DMS153 (cell line): ENCODE measurements around the gene GPR161.

Source experiments
- DNase-seq: peaks from one replicate; lab custom pipeline; 2025; lab: John Stamatoyannopoulos, UW

The GPR161 gene

DNA sequence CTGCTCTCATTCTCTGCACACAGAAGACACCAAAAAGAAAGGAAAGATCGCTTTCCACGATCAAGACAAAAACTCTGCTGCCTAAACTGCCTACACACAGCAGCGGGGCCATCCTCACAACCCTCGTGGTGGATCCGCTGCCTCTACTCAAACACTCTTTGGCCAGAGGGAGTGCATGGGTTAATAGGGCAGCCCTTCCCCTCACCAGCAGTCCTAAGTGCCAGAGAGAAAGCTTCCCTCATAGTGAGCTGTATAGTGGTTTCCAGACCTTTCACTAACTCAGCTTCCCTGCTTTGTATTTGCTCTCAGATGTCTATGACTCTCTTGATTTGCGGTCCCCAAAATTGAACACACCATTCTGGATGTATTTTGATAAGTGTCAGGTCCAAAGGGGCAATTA is 30.9 kb downstream of the GPR161 start:
- DNase-seq, result no peak

DNA sequence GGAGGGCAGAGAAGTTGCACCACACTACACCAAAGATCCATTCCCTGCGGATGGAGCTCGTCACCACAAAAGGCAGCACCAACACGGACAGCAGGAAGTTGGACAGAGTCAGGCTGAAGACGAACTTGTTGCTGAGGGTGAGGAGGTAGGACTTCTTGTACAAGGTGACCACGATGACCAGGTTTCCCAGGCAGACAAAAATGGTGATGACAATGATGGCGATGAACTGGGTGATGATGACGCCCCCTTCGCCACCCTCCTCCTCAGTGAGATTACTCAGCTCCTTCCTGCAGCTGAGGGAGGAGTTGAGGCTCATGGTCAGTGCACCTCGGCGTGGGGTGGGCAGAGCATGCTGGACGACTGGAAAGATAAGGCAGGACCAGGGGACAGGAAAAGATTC is 32.2 kb downstream of the GPR161 start:
- no peak for DNase-seq

DNA sequence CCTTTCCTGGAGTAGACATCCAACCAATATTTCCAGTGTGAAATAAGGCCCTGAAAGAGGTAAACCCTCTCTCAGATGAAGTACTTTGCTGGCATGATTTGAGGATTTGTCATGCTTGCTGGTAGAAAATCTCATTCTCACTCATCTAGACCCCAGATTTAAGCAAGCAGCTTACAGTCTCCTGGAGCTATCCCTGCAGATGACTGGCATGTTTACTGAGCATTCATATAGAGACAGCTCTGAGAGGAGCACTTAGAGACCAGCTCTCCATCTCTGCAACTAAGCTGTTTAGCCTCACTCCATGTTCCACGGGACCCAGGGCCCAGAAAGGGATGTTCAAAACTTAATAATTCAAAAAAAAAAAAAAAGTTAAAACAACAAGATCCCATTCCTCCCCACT is 34.2 kb downstream of the GPR161 start:
- no peak for DNase-seq

DNA sequence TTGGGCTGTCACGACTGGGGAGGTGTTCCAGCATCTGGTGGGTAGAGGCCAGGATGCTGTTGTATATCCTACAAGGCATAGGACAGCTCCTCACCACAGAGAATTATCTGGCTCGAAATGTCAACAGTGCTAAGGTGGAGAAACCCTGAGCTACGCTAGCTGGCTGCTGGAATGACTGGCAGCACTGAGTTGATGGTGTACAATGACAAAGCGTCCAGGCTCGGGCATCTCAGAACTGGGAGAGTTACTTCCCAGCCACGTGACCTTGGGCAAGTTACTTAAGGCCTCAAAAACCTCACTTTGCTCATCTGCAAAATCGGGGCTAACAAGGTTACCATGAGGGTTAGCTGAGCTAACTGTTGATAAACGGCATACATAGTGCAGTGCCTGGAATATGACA is 35.4 kb downstream of the GPR161 start:
- no peak for DNase-seq

DNA sequence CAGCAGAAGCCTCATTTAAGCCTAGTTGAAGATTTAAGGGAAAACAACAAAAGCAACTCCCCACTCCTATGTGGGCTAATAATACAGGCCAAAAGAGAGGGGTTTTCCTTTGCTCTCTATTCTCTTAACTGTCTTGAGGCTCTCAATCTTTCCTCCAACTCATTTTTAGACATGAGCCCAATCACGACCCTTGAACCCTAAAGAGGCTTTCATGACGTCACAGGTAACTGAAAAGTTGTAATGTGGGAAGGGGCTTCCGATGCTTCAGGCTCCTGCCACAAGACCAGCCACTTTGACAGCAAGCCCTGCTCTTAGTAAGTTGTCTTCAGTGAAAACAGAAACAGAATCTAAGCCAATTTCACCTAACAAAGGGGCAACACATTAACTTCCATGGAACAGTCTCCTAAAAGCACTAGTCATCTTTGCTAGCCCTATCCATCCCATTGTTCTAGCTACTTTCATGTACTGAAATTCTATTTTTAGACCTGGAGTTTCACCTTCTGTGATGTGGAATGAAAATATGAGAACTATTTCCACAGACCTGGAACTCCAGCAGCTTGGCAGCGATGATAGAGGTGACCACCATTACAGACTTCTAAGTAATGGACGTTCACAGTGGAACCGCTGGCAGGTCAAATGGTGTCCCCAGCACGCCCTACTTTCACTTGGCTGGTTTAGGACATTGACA is 36.3 kb downstream of the GPR161 start:
- DNase-seq, result no peak

DNA sequence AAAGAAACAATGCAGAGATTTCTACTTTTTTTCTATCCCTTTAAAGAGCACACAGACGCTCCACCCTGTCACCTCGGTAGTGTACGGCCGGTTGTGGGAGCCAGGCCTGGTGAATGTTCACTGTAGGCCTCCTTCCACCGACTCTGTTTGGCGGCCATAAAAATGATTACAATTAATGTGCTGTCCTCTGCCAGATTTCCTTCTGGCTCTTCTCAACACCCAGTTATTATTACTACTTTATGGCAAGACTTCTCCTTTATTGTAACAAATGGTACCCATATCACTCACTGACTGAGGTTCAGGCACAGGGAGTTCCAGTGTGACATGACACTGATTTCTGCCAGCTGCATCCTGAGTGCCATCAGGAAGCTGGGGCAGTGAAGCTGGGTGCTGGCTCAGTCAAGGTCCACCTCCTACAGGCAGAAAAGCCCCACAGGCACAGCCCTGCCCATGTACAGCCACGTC is 37.4 kb downstream of the GPR161 start:
- no peak for DNase-seq

DNA sequence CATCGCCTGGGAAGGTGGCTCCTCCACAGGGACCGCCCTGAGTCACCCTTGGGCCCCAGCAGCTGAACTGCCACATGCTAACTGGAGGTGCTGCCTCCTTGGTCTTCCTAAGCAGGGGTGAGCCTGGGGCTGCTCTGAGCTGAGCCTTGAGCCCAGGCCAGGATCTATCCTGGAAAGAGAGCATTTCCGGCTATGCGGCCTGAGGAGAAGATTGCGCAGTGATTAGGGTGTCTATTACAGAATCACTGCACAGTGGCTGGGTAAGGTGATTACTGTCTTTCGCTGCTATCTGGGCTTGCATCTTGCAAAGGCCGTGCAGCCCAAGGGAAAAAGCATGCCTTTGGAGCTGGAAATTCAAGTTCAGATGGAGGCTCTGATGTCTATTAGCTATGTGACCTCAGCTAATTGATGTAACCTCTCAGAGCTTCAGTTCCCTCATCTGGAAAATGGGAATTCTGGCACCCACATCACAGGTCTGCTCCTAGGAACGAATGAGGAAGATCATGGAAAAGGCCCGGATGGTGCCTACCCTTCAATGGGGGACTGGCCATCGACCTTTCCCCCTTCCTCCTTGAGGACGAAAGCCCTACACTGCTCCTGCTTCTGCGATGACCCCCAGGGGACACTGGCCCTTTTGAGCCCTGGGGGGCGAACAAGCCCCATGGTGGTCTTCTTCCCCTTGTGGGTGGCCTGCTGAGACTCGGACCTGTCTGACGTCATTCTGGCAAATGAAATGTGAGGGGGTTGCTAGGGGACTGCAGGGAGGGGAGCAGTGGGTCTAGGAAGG is 38.0 kb downstream of the GPR161 start:
- no peak for DNase-seq

DNA sequence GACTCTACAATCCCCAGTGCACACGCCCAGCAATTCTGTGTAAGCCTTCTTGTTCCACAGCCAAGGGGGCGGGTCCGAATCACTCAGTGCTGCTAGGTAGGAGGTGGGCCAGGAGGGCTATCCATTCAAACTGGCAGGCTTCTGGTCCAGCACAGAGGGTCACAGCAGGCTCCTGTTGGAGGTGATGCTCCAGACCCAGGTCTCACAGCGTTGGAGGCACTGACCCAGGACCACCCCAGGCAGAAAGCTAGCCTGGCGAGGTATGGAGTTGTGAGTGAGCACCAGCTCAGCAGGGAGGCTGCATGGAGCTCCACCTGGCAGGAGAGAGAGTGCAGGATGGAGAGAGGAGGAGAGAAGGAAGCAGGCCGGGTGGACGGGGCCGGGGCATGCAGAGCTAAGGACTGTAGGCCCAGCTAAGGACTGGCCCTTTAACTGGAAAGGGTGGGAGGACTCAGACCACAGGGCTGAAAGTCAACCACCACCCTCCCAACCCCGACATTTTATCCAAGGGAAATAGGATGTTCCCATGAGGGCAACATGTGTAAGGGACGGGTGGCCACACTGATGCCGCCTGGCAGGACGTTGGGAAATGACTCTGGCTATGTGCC is 38.7 kb downstream of the GPR161 start:
- no peak for DNase-seq

DNA sequence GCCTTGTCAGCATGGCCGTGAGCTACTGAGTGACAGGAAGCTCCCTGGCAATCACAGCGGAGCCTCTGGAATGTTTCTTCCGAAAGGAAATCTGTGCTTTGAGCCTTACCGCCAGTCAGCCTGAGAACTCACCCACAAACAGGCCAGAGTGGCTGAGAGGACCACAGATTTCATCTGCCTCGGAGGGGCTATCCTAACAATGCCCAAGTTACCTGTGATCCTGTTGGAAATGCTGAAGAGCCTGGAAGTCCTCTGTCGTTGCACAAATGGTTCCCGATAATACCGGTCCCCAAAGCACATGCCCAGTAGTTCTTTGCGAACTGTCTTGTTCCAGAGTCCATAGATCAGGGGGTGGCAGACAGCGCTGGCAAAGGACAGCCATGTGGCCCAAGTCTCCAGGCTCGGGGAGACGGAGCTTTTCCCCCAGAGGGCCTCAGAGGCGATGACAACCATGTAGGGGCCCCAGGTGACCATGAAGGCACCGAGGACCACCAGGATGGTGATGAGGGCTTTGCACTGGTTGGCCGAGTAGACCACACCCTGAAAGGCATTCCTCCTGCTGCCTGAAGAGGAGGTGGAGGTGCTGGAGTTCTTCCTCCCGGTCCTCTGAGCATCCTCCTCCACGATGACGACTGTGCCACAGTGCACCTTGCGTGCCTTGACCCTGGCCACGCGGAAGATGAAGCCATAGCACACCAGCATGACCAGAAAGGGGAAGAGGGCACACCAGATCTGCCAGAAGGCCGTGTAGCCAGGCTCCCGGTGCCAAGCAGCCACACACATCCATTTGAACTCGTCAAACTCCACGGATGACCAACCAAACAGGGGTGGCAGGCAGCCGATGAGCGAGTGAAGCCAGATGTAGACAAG is 40.2 kb downstream of the GPR161 start:
- no peak for DNase-seq

DNA sequence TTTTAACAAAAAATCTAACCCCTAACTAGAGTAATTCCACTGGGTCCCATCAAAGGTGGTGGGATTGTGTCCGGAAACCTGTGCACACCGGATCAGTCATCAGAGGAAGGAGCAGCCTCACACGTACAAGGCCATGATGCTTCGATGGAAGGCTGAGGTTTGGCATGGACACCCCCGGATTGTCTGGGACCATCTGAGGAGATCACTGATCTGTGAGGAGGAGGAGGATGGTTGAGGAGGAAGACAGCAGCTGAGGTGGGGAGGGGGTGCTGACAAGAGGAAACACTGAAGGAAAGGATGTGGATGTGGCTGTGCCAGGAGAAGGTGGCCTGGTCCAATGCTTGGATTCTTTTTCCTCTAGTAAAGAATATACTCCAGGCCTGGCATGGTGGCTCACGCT is 41.3 kb downstream of the GPR161 start:
- DNase-seq, result no peak

DNA sequence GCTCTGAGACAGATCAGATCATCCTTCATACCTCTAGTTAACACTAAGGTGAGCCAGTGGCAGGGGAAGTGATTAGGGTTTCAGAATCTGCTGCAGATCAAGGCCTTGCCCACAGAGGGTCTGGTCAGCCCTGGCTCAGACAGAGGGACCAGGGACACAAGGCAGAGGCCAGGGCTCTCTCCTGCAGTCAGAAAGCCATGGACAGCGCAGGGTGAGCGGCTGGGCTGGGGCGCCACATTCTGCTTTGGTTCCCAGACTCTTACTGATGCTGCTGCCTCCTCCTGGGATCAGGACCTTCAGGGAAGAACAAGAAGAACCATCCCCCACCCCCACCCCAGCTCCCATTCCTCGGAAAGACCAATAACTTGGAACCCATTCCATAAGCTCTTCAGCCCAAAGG is 43.1 kb downstream of the GPR161 start:
- DNase-seq, result no peak

DNA sequence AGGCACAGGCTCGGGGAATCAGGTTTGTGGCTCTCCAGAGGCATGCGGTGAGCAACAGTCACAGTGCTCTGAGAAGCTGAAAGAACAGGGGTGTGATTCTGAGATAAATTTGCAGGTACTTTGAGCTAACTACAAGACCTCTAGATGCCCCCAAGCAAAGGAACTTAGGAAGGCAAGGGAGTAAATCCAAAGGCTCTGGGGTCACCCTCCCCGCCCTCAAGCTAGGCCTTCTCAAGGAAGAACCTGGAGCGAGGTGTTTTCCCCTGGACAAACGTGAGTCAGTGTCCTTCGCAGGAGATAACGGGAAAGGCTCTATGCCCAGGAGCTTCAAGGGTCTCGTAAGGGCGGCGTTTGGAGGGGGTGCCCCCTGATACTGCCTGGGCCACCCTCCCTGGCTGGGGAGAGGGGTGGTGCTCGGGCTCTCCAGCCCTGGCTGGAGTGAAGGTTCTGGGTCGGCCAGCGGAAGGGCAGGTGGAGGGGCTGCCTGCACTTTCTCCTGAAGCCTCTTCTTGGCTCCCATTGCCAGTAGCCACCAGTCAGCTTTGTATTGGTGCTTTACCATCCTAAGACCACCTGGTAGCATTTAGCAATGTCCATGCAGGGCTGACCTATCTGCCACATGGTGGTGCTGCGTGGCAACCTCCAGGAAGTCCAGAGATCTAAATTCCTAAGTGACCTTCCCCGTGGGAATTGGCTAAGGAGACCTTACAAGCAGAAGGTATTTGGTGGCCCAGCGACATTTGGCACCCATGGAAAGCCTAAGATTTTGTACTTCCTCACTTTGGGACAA is 44.0 kb downstream of the GPR161 start:
- DNase-seq, result peak; percentile 13

DNA sequence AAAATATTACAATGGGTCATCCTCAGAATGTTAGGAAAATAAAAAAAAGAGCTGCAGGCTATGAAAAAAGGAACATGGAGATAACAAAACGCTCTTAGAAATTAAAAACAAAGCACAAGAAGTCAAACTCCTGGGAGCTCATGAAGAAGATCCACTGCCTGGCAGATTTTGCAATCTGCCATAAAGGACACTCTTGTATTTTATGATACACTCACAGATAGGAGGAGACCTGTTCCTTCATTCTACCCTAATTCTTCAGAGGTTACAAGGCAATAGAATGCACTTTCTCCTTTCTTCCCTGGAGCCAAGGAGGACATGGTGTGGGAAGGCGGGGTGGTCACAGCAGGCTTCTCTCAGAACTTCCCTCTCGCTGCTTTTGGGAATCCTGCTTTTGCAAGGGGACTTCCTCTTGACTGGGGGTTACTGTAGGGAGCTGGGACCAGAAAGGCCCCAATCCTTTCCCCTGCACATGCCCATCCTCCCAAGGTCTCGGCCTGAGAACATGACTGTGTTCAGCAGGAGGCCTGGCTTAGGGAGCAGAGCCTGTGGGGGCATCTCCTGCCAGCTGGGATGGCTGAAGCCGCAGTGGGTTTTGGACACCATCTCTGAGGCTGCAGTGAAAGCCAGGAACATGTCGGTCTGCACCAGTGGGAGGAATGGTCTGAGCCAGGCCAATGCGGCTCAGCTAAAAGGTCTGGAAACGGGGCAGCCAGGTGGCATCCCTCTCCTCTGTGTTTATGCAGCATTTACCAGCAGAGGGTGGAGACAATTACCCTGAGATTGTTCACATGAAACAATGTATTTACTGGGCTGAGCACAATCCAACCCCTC is 44.8 kb downstream of the GPR161 start:
- no peak for DNase-seq

DNA sequence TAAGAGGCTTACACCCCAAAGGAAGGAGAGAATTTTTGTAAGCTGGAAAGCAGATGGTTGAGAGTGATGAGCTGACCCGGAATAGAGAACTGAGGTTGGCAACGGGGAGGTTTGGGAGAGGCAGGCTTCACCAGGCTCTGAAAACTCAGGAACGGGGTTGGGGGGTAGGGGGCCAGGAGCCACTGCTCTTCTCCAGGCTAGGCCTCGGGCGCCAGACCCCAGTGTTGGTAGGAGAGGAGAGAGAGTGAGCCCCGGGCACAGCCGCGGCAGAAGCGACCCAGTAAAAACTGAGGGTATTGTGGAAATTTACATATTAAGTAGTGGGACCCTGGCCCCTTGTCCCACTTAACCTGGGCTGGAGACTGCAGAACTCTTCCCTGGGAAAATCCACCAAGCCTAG is 45.7 kb downstream of the GPR161 start:
- no peak for DNase-seq

DNA sequence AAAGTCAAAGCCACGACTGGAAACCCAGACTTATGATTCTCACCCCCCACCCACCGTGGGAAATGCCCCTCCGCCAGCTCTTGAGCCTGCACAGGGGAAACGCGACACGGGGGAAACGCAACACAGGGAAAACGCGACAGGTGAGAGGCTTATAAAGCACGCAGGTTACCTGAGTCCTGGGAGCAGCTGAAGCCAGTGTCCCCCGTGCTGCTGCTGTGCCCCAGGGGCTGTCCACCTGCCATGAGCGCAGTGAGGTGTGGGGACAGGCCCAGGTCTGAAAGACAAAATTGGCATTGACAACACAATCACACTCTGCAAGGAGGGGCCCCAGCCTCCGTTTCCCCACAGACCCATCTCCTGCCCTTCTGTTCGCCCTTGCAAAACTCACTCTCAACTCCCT is 46.3 kb downstream of the GPR161 start:
- DNase-seq, result no peak

DNA sequence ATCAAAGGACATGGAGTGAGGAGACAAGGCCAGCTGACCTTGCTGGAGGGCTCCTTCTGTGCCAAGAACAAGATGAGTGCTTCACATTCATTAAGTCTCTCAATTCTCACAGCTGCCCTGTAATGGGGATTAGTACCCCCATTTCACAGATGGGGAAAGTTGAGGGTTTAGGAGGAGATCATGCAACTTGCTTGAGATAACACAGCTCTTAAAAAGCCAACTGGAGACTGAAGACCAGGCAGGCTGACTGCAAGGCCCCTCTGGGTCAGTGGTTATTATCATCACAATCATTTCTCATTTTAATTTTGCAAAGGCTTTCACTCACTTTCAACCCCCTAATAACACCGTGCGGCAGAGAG is 46.8 kb downstream of the GPR161 start:
- DNase-seq, result no peak

DNA sequence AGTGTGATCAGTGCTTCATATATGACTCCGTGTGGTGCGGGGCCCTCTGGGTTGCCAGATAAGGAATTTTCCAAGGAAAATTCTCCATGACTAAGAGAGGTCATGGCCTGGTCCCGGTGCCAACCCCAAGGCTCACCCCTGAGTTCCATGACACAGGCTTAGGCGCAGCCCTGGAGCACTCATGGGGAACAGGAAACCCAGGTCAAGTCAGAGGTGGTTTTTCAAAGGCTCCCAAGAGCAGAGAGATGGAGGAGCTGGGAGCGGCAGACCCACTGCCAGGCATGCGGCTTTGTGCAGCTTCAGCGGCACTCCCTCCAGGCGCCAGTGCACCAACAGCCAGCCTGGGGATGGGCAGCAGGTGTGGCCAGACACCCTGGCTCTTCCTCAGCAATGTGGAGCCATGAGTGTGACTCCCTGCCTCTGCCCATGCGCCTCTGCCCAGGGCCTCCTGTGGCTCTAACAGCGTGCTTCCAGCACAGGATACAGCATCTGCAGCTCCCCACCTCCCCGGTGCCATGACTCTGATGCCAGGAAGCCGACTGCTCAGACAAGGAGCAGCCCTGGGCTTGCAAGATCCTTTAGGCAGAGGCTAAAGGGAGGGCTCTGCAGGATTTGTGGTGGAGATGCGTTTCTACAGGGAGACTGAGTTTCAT is 47.3 kb downstream of the GPR161 start:
- DNase-seq, result no peak

DNA sequence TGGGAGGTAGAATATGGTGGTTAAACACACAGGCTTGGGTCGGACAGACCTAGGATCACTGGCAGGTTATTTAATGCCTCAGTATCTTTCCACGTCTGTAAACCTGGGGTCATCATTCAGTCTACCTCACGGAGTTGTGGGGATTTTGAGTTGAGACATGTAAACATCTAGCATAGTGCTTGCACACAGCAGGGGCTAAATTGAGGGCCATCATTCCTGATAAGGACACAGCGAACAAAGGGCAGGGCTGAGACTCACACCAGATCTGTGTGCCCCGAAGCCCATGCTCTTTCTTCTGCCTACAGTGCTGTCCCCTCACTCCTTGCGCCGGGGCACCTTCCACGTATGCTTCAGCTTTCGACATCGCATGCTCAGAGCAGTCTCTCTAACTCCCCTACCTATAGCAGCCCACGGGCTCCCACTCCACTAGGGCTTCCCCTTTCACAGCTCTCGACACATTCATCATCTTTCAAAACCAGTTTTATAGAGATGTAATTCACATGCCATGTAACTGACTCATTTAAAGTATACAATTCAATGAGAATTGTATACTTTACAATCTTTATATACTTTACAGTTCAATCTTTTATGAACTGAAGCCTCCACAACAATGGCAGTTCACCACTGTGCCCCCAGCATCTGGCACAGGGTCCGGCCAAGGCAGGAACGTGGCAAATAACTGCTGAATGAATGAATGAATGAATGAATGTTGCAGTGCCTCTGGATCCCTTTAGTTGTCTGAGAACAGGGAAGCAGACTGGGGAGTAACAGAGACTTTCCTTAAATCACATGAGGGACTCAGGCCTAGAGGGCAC is 48.0 kb downstream of the GPR161 start:
- no peak for DNase-seq

DNA sequence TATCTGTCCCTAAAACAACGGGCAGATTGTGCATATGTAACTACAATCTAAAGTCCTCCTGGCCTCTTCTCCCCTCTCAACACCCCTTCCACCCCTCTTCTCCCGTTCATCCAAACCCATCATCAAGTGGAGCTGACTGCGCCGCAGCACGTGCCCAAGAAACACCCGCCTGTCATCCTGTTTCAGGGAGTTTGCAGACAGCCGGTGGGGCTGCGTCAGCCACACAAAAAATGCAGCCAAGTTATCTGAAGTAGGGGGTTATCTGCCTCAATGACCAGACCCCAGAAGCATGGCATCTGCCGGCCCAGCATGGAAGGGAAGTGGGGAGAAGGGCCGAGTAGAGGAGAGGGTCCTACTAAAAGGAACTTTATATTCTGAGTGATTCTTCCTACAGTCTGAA is 49.0 kb downstream of the GPR161 start:
- DNase-seq, result no peak
